Activated T-cell treated with anti-CD3 and anti-CD28 coated beads for 24 hours (primary cell): ENCODE data around the gene ZFYVE27.

Experiments
- DNase-seq: peaks from one replicate; pipeline ENCODE4 v3.0.0-alpha.2; 2020; ENCODE audit warnings: low read depth

ZFYVE27 gene

GRCh38 chr10:97715259-97715874, 21.6 kb upstream of the ZFYVE27 start:
- no peak for DNase-seq

- DNase-seq: no peak
Measured at GRCh38 chr10:97717627-97718026, 19.3 kb upstream of the ZFYVE27 start.

DNA sequence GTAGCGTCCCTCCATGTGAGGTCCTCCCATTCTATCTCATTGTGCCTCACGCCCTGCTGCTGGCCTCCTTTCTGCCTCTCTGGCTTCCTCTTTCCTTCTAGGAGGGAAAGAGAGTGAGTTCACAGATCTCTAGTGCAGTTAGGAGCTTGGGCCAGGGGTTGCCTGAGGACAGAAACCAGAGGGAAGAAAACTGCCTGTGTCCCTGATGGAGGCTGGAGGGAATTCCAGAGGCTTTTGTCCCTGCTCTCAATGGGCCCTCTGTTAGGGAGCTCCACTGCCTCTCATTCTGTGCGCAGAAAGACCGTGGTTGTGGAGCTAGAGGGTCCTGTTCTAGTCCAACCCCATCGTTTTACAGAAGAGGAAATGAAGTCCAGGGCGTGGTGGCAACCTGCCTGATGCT, 18.8 kb upstream of the ZFYVE27 start:
- no peak for DNase-seq

DNA sequence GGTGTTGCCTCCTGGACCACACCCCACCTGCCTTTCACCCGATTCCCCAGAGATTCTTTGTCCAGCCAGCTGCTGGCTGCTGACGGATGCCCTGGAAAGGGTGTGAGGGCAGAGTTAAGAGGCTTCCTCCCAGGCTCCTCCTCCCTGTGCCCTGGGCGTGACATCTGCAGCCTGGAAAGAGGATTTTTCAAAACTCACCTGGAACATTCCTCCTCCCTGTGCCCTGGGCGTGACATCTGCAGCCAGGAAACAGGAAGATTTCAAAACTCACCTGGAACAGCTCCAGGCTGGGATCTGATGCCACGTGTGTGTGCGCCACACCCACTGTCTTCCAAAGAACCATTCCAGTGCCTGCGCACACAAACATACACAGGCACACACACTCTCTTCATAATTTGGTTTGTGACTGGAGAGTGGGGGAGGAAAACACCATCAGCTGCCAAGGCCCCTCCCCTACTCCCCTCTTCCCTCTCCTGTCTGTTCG, 18.2 kb upstream of the ZFYVE27 start:
- DNase-seq: no peak

DNA sequence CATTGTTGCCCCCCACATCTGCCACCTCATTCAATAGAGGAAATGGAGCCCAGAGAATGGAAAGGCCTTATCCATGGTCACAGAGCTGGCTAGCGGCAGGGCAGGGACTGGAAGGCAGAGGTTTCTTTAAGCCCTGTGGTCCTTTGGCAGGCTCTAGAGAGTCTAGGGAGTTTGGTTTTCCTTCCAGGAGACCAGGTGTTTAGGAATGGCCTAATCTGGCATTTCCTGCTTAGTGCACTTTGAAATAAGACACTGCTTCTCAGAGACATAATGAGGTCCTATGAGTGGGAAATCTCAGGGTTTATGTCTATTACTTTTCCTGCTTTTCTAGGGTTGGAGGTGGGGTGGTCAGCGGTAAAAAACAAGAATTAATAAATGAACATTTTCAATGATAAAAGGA, 17.3 kb upstream of the ZFYVE27 start:
- no peak for DNase-seq

DNA sequence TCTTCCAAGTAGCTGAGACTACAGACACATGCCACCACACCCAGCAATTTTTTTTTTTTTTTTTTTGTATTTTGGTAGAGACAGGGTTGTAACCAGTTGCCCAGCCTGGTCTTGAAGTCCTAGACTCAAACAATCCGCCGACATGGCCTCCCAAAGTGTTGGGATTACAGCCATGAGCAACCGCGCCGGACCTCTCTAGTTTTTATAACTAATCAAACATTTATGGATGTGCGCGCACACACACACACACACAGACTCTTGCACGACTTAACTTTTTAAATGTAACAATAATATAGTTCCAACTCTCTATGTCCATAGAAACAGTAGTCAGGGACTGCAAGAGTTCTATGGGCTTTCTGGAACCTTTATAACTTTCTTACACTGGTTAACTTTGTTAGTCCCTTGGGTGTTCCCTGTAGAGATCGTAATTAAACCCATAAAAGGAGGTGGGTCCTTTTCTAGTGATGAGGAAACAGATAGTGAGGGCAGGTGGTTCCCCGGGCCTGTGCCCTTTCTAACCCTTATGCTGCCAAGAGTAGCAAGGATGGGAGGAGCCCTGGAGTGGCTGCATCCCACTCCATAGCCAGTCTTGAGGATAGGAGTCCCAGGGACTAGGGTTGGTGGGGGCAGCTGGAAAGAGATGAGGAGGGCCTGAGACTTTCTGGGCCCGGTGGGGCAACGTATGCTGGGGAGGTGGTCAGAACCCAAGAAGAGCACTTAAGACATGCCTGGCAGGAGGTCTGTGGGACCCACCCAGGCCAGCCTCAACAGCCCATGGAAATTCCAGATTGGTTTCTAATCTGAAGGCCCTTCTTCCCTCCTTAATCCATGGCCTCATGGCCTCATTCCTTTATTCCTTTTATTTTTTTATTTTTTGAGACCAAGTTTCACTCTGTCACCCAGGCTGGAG, 14.8 kb upstream of the ZFYVE27 start:
- DNase-seq: no peak

- DNase-seq: no peak
Measured at GRCh38 chr10:97723001-97723400, 13.9 kb upstream of the ZFYVE27 start.

- DNase-seq: no peak
Measured at GRCh38 chr10:97724341-97724941, 12.5 kb upstream of the ZFYVE27 start.

- DNase-seq: no peak
Measured at GRCh38 chr10:97726636-97727178, 10.2 kb upstream of the ZFYVE27 start.

GRCh38 chr10:97729014-97729413, 7.9 kb upstream of the ZFYVE27 start:
- DNase-seq: no peak

GRCh38 chr10:97731346-97732051, 5.4 kb upstream of the ZFYVE27 start:
- DNase-seq: peak; percentile 34

GRCh38 chr10:97732052-97732359, 4.9 kb upstream of the ZFYVE27 start:
- no peak for DNase-seq

- no peak for DNase-seq
Measured at GRCh38 chr10:97733256-97733655, 3.7 kb upstream of the ZFYVE27 start.

DNA sequence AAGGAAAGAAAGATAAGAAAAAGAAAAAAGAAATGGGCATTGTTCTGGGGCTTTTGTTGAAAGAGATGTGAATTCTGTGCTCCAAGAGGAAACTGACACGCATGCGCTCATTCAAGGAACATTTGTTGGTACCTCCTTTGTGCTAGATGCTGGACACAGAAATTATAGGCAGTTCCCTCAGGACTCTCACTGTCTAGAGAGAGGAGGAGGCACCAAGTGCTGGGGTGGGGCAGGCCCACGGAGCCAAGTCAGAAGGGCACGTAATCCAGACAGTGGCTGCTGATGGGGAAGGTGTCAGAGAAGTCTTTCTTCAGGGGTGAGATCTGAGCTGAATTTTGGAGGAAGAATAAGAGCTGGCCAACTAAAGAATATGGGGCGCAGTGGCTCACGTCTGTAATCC, 2.9 kb upstream of the ZFYVE27 start:
- DNase-seq: no peak

DNA sequence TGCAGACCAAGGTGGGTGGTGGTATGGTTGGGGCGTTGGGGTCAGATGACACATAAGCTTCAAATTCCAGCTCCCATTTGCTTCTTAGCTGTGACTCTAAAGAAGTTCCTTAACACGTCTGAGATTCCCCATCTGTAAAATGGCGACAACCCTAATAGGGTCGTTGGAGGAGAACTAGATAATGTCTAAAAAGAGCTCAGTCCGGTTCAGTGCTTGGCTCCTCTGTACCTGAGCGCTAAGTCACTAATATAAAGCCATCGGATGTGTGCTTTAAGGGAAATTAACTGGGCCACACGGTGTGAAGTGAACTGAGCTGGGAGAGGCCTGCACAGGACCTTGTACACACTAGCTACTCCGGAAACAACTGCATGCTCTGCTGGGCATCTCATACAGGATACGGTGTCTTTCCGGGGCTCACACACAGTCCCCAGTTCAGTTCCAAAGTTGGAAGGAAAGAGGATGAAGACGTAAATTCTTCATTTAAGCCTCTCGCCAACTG, 476 bp upstream of the ZFYVE27 start:
- DNase-seq: no peak

DNA sequence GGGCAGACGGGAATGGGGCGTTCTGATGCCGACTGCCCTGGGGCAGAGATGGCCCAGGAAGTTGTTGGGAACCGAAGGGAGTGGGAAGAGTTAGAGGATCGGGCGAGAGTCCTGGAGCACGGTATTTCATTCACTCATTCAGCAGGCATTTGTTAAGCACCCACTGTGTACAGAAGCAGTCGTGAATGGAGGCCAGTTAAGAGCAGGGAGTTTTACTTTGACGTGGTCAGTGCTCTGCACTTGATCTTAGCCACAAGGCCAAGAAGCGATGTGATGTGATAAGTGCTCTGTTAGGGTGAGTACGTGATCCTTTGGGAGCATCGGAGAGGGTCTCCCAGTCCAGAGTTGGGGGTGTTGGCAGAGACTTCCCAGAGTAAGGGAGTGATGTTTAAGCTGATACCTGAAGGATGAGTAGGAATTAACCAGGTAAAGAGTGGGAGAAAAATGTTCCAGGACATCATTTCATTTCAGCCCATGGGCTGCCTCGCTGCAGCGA, 890 bp downstream of the ZFYVE27 start:
- DNase-seq: no peak

DNA sequence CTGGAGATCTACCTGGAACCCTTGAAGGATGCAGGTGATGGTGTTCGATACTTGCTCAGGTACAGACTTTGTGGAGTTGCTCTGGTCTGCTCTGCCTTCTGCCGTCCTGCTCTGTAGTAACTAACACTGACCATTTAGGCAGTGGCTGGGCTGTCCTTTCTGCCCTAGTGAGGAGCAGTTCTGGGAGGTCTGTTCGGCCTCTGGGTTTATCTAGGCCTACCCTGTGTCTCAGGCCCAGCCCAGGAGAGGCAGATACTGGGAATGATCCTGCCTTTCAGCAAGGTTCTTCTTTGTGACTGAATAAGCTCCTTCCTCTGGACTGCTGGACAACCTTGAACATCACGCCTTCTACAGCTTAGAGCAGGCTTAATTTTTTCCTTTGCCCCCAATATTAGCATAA, 1.7 kb downstream of the ZFYVE27 start:
- DNase-seq: no peak

GRCh38 chr10:97740613-97741012, 3.7 kb downstream of the ZFYVE27 start:
- no peak for DNase-seq

GRCh38 chr10:97743169-97743943, 6.4 kb downstream of the ZFYVE27 start:
- DNase-seq: no peak

DNA sequence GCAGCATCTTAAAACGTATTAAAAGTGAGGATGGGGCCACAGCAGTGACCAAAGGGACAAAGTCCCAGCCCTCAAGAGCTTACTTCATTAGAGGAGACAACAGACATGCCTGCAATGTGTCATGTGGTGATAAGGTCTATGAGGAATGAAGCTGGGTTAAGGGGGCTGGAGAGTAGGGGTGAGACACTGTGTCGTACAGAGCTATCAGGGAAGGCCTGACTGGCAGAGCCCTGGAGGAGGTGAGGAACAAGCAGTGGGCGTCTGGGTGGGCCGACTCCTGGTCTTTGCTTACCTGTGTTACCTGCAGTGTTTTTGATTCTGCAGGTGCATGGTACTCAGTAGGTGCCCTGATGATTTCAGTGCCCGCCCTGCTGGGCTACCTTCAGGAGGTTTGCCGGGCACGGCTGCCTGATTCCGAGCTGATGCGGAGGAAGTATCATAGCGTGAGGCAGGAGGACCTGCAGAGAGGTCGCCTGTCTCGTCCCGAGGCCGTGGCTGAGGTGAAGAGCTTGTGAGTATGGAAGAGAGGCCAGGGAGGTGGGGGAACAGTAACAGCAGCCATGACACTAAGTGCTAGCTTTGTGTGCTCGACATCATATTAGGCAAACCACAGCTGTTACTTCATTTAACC, 7.6 kb downstream of the ZFYVE27 start:
- DNase-seq: no peak

DNA sequence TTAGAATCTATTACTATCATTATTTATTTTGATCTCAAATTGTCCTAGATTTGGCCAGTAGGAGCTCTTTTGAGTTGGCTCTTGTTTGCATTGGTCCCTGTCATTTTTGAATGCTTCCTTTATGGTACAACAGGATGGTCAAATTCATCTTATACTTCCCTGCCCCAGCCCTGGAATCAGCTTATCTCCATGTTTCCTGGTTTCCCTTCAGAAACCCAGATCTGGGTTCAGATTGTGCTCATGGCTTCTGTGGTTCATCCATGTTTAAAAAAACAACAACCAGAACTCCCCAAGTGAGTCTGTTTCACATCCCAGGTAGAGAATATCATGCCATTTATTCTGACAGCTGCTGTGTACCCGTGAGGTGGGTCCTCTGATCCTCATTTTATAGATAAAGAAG, 10.6 kb downstream of the ZFYVE27 start:
- no peak for DNase-seq
